K562 (cell line): ENCODE data around the gene CTDSP2. TPM values are rescaled to one million over a fixed set of nuclear protein-coding genes. Genes with fewer than 3 reads are reported as not detected.
"Not testable (repeated sequence)": the region's sequence is repeated elsewhere in the genome, so short reads cannot be mapped to it uniquely, and the experiment has no call there.

Experiments
- ATAC-seq: fragments of 200-7000 bp; cut with Tn5 transposase; 3 replicates; pipeline ENCODE4 v1.9.1; 2020; ENCODE audit warnings: moderate library complexity
- BruUV-seq: library from RNA; stranded (reverse); fragments of 400-500 nt; replicated peaks from 2 replicates; lab custom pipeline; 2021; lab: Mats Ljungman, UMichigan
- CTCF ChIA-PET: fragments of 300-600 bp; formaldehyde crosslinking; extraction: SDS; loops from one replicate; lab custom pipeline; 2021; ENCODE audit warnings: low intra/inter-chr PET ratio; lab: Yijun Ruan, JAX
- POLR2A ChIA-PET: fragments of 300-600, 350-650 bp; sonication (Branson Sonifier 250); formaldehyde crosslinking; extraction: SDS; loops from one replicate; lab custom pipeline; 2021; ENCODE audit warnings: antibody characterized with exemption, inconsistent platforms; lab: Yijun Ruan, JAX
- DNase-seq, 4 experiments: peaks; one replicate each; pipeline versions ENCODE4 v3.0.0 to v3.0.0-alpha.2; 2011 to 2018; ENCODE audit warnings: low spot score in 3 of 4, mixed read lengths in 3 of 4; ENCODE audit errors: extremely low read depth in 1 of 4
- FAIRE-seq: peaks from 2 replicates; lab custom pipeline; 2011; peaks lifted over from hg19 to GRCh38; lab: Jason Lieb, UNC
- H2AFZ ChIP-seq: 2 replicates; pipeline ENCODE4 v1.6.0; 2011; ENCODE audit warnings: low read depth, low read length, control low read depth, inconsistent platforms
- H3K27ac ChIP-seq: fragments of 200-600 bp; 3 replicates; pipeline ENCODE4 v1.8.0; 2011; ENCODE audit warnings: low read depth, mild to moderate bottlenecking, control low read depth, inconsistent platforms, low read length, moderate library complexity, mixed read lengths; ENCODE audit errors: extremely low read depth
- H3K27me3 ChIP-seq, 2 experiments: fragments of 300-600 bp in 1 of 2; 2 replicates in 1 of 2; 3 replicates in 1 of 2; pipeline versions ENCODE4 v1.6.0 to v1.8.0; 2011; ENCODE audit warnings: inconsistent platforms in 2 of 2, low read length in 2 of 2, mild to moderate bottlenecking in 1 of 2, mixed read lengths in 1 of 2, moderate library complexity in 1 of 2; ENCODE audit not compliant: control insufficient read depth in 2 of 2, insufficient read depth in 2 of 2
- H3K36me3 ChIP-seq: fragments of 300-600 bp; 3 replicates; pipeline ENCODE4 v1.8.0; 2011; ENCODE audit warnings: mild to moderate bottlenecking, low read length, inconsistent platforms; ENCODE audit not compliant: control insufficient read depth, insufficient read depth
- H3K4me1 ChIP-seq, 2 experiments: fragments of 200-600 bp in 1 of 2; replicated peaks in 1 of 2; 2 replicates in 1 of 2; 3 replicates in 1 of 2; pipeline versions ENCODE4 v1.5.1 to v1.8.0; 2011; ENCODE audit warnings: inconsistent platforms in 2 of 2, low read length in 2 of 2, mild to moderate bottlenecking in 1 of 2, mixed read lengths in 1 of 2, moderate library complexity in 1 of 2; ENCODE audit not compliant: control insufficient read depth in 2 of 2, insufficient read depth in 2 of 2
- H3K4me2 ChIP-seq: 2 replicates; pipeline ENCODE4 v1.6.1; 2011; ENCODE audit warnings: low read length, control low read depth, inconsistent platforms, mixed read lengths; ENCODE audit not compliant: insufficient read depth
- H3K4me3 ChIP-seq: fragments of 200-600 bp; sonication (generic), shearing (Covaris generic); 2 replicates; pipeline ENCODE4 v1.5.1; 2016; ENCODE audit warnings: control low read depth, inconsistent platforms
- H3K79me2 ChIP-seq: fragments of 200-600 bp; 3 replicates; pipeline ENCODE4 v1.8.0; 2011; ENCODE audit warnings: low read length, inconsistent platforms; ENCODE audit not compliant: control insufficient read depth, insufficient read depth
- H3K9ac ChIP-seq, 2 experiments: 2 replicates each; pipeline versions ENCODE4 v1.6.0 to v1.6.1; 2011; ENCODE audit warnings: low read depth in 2 of 2, low read length in 2 of 2, control low read depth in 1 of 2, inconsistent platforms in 1 of 2, mild to moderate bottlenecking in 1 of 2, mixed read lengths in 1 of 2; ENCODE audit not compliant: insufficient read depth in 1 of 2
- H3K9me1 ChIP-seq: one replicate; pipeline ENCODE4 v1.6.0; 2011; ENCODE audit warnings: inconsistent platforms, mild to moderate bottlenecking, low read length, moderate library complexity; ENCODE audit not compliant: control insufficient read depth, insufficient read depth
- H3K9me3 ChIP-seq: replicated peaks from 2 replicates; pipeline ENCODE4 v1.5.1; 2011; ENCODE audit warnings: low read depth, low read length, inconsistent platforms; ENCODE audit not compliant: control insufficient read depth, insufficient read depth
- H4K20me1 ChIP-seq: replicated peaks from 2 replicates; pipeline ENCODE4 v1.6.1; 2011; ENCODE audit warnings: low read length, inconsistent platforms, mixed read lengths; ENCODE audit not compliant: control insufficient read depth, insufficient read depth
- CEBPB ChIP-seq: fragments of 450-650 bp; IDR thresholded peaks from 2 replicates; pipeline ENCODE4 v1.6.1; 2016; ENCODE audit warnings: missing genetic modification characterization, missing compliant biosample characterization
- CEBPG ChIP-seq, 3 experiments: fragments of 200-800 bp in 1 of 3; sonication (Bioruptor generic) in 1 of 3; sonication (generic) in 1 of 3; formaldehyde crosslinking in 1 of 3; IDR thresholded peaks in 2 of 3; conservative IDR thresholded peaks in 1 of 3; 2 replicates each; pipeline versions ENCODE4 v1.6.1 to v1.8.0; 2016 to 2022; ENCODE audit warnings: missing compliant biosample characterization in 2 of 3, missing genetic modification characterization in 2 of 3, mild to moderate bottlenecking in 1 of 3, missing genetic modification reagents in 1 of 3
- CXXC5 ChIP-seq: fragments of 250-450 bp; sonication (Bioruptor Pico); IDR thresholded peaks from 2 replicates; pipeline ENCODE4 v1.8.0; 2022; ENCODE audit warnings: inconsistent platforms, mild to moderate bottlenecking, moderate library complexity
- KDM5B ChIP-seq: fragments of 200-600 bp; sonication (generic); IDR thresholded peaks from 2 replicates; pipeline ENCODE4 v1.6.1; 2012; ENCODE audit warnings: low read depth, mild to moderate bottlenecking, moderate library complexity, low read length, control low read depth, inconsistent platforms; ENCODE audit not compliant: insufficient replicate concordance
- SRSF3 ChIP-seq: fragments of 200-400 bp; formaldehyde crosslinking; IDR thresholded peaks from 2 replicates; pipeline ENCODE4 v1.6.1; 2016; ENCODE audit warnings: mild to moderate bottlenecking, low read length, moderate library complexity; ENCODE audit not compliant: insufficient read depth
- STAG1 ChIP-seq: sonication (generic); formaldehyde crosslinking; IDR thresholded peaks from 2 replicates; pipeline ENCODE4 v1.5.0; 2020; ENCODE audit warnings: missing genetic modification reagents, borderline replicate concordance
- ZFP36 ChIP-seq: fragments of 150-350 bp; IDR thresholded peaks from 2 replicates; pipeline ENCODE4 v1.6.1; 2018; ENCODE audit warnings: low read length, low read depth; ENCODE audit not compliant: partially characterized antibody
- WGBS: fragments of 100-300 bp; shearing (Covaris generic); methylation state at CpG from one replicate; pipeline ENCODE4 v1.1.6; 2016; ENCODE audit warnings: low coverage, mixed read lengths; ENCODE audit not compliant: insufficient coverage; ENCODE audit errors: missing lambda C conversion rate; 5-methylcytosine and 5-hydroxymethylcytosine counted together
- in situ Hi-C: fragments of 300-500 bp; cut with MboI; formaldehyde crosslinking; loops from 4 replicates; pipeline ENCODE4 v1.15.0; 2018; ENCODE audit warnings: inconsistent platforms, mixed read lengths
- intact Hi-C: fragments of 100-400 bp; cut with micrococcal nuclease; formaldehyde crosslinking; loops from 2 replicates; pipeline ENCODE4 v1.14.2; 2022
- polyA plus RNA-seq, 8 experiments: library from polyadenylated mRNA; depleted of rRNA in 4 of 8; stranded (reverse) in 5 of 8; unstranded in 3 of 8; fragments of >200 nt; fragmentation: Nextera tagmentation in 2 of 8; fragmentation: Illumina TruSeq in 1 of 8; extraction: Ambion mirVana in 2 of 8; extraction: Trizol in 1 of 8; gene quantifications; 2 replicates each; pipeline versions ENCODE4 v1.2.1 to v1.2.3, GENCODE V29; 2011 to 2014; ENCODE audit warnings: inconsistent platforms in 1 of 8, missing spikeins in 1 of 8
- total RNA-seq, 7 experiments: library from RNA; depleted of rRNA in 6 of 7; stranded (reverse); fragments of >200 nt in 6 of 7; fragmentation: Illumina TruSeq in 2 of 7; extraction: Trizol in 2 of 7; gene quantifications; 2 replicates each; pipeline versions ENCODE4 v1.2.1 to v1.2.3, GENCODE V29; 2011 to 2021; ENCODE audit warnings: low replicate concordance in 1 of 7
- TF ChIP-seq, protein P1 (sequence below): fragments of 200-400 bp; formaldehyde crosslinking; IDR thresholded peaks from 2 replicates; pipeline ENCODE4 v1.6.1; 2017; ENCODE audit warnings: mild to moderate bottlenecking, low read depth, low read length, moderate library complexity
- TF ChIP-seq, protein P2 (sequence below): sonication (generic); formaldehyde crosslinking; IDR thresholded peaks from 2 replicates; pipeline ENCODE4 v1.8.1; 2023; ENCODE audit warnings: mild to moderate bottlenecking, missing genetic modification reagents, moderate library complexity

CTDSP2 gene
- total and polyA plus RNA-seq, 9 of the 15 experiments (the other 6 are each of a cell fraction or from before 2014, with no cell fraction given), result 20.4 to 108 (median 47.7) TPM

DNA sequence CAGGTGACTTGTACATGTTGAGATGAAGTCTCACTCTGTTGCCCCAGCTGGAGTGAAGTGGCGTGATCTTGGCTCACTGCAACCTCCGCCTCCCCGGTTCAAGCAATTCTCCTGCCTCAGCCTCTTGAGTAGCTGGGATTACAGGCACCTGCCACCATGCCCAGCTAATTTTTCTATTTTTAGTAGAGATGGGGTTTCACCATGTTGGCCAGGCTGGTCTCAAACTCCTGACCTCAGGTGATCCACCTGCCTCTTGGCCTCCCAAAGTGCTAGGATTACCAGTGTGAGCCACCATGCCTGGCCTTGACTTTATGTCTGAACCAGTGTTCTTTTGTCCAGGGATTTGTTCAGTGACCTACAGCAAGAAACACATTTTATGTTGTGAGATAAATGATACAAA lies 2.9 kb upstream of the CTDSP2 start:
- not testable (repeated sequence) for DNase-seq, ATAC-seq, H3K27ac ChIP-seq
- TF ChIP-seq CXXC5 (CRISPR knock-in tag), result 0 out of 2 replicates have a peak, but pooled peaks have one; percentile 16
- TF ChIP-seq, all 486 proteins: peak for 1; not testable (repeated sequence) for 485
- H3K36me3 ChIP-seq, H2AFZ ChIP-seq, FAIRE-seq, H3K9ac ChIP-seq, H3K27me3 ChIP-seq, H4K20me1 ChIP-seq, POLR2A ChIA-PET, H3K9me3 ChIP-seq, in situ Hi-C loops, H3K4me2 ChIP-seq, BruUV-seq, CTCF ChIA-PET, H3K4me3 ChIP-seq, intact Hi-C loops, H3K9me1 ChIP-seq: not testable (repeated sequence)
- Histone ChIP-seq H3K79me2 (peaks cover 21% of the 10 kb centered on the region), H3K4me1 (peaks cover 14 to 37% of the 10 kb centered on the region in 2 experiments; a peak in 4 of 5 replicates)
- 62% methylated on average over 3 of the region's 3 CpGs for WGBS

DNA sequence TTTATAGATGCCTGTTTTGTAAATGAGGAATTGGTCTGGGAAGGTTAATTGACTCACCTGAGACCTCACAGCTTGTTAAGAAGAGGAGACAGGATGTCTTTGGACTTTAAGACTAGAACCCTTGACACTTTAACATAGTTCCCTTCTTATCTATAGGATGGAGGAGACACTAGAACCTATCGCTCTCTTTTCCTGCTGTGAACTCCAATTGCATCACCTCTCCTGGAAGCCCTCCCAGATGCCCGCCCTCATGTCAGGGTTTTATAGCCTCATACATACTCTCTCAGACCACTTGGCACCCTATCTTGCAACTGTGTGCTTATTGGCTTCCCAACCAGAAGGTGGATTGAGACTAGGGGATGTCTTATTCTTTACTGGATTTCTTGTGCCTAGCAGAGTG lies 2.5 kb upstream of the CTDSP2 start:
- in situ Hi-C loops (no loop called here), intact Hi-C loops (no loop called here)
- Histone ChIP-seq H3K79me2 (peaks cover 25% of the 10 kb centered on the region), H3K4me2 (no peak overlapping the region), H2AFZ (no peak overlapping the region), H3K4me3 (no peak overlapping the region), H3K9ac (no peak overlapping the region), H3K9me3 (no peaks in the 10 kb centered on the region), H3K27me3 (0 out of 5 replicates have a peak, but pooled peaks cover 0 to 6% of the 10 kb centered on the region in 2 experiments), H3K27ac (no peak overlapping the region), H4K20me1 (peaks cover 10% of the 10 kb centered on the region), H3K36me3 (no peaks in the 10 kb centered on the region), H3K4me1 (peaks cover 18 to 42% of the 10 kb centered on the region in 2 experiments; a peak in 4 of 5 replicates), H3K9me1 (no peaks in the 10 kb centered on the region)
- ATAC-seq (no peak), DNase-seq (no peak), FAIRE-seq (no peak)
- WGBS, result 23% methylated on average over 2 of the region's 2 CpGs
- ChIA-PET CTCF (no interaction called here), POLR2A (interaction anchor here (0.6 to 1.4 kb wide), 2 partner anchors 9 to 16 kb away, joined by 4 to 5 read pairs; no protein-coding TSS in a partner anchor)
- no TSS peak for BruUV-seq
- TF ChIP-seq SRSF3, result no peak
- TF ChIP-seq ZFP36, result peak; percentile 36
- 0 out of 2 replicates have a peak, but pooled peaks have one; percentile 12 for TF ChIP-seq CEBPB (tag)
- TF ChIP-seq, protein P1, sequence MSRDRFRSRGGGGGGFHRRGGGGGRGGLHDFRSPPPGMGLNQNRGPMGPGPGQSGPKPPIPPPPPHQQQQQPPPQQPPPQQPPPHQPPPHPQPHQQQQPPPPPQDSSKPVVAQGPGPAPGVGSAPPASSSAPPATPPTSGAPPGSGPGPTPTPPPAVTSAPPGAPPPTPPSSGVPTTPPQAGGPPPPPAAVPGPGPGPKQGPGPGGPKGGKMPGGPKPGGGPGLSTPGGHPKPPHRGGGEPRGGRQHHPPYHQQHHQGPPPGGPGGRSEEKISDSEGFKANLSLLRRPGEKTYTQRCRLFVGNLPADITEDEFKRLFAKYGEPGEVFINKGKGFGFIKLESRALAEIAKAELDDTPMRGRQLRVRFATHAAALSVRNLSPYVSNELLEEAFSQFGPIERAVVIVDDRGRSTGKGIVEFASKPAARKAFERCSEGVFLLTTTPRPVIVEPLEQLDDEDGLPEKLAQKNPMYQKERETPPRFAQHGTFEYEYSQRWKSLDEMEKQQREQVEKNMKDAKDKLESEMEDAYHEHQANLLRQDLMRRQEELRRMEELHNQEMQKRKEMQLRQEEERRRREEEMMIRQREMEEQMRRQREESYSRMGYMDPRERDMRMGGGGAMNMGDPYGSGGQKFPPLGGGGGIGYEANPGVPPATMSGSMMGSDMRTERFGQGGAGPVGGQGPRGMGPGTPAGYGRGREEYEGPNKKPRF, result no peak
- peak; percentile 40; the same call in 1 of the 2 replicates for TF ChIP-seq CEBPG (CRISPR knock-in tag; IDR thresholded peaks at IDR 0.05)
- TF ChIP-seq CEBPG (tag; conservative IDR thresholded peaks at IDR 0.05 in 1 of 2, IDR thresholded peaks at IDR 0.05 in 1 of 2), result peak; percentile 36 to 65; a peak in 3 of 4 replicates
- no peak for TF ChIP-seq KDM5B
- TF ChIP-seq STAG1 (CRISPR knock-in tag), result no peak
- TF ChIP-seq, protein P2, sequence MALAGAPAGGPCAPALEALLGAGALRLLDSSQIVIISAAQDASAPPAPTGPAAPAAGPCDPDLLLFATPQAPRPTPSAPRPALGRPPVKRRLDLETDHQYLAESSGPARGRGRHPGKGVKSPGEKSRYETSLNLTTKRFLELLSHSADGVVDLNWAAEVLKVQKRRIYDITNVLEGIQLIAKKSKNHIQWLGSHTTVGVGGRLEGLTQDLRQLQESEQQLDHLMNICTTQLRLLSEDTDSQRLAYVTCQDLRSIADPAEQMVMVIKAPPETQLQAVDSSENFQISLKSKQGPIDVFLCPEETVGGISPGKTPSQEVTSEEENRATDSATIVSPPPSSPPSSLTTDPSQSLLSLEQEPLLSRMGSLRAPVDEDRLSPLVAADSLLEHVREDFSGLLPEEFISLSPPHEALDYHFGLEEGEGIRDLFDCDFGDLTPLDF, result no peak
